IPS DF 4.7 (cell line): ENCODE measurements around the gene CUBN.
"Not testable (repeated sequence)": the region's sequence is repeated elsewhere in the genome, so short reads cannot be mapped to it uniquely, and the experiment has no call there.

ENCODE experiments used
- DNase-seq: peaks from one replicate; pipeline ENCODE4 v3.0.0-alpha.2; 2013; ENCODE audit warnings: low spot score; ENCODE audit errors: extremely low read depth

The CUBN gene

GRCh38 chr10:17013131-17013983 lies 116.3 kb downstream of the CUBN start:
- not testable (repeated sequence) for DNase-seq

GRCh38 chr10:17012731-17013130 lies 116.9 kb downstream of the CUBN start:
- DNase-seq, result not testable (repeated sequence)

- DNase-seq, result no peak
Observed at GRCh38 chr10:17010363-17011145, 119.1 kb downstream of the CUBN start.

GRCh38 chr10:17009212-17009700 lies 120.4 kb downstream of the CUBN start:
- DNase-seq, result no peak

- DNase-seq, result no peak
Observed at GRCh38 chr10:17007418-17007770, 122.2 kb downstream of the CUBN start.

GRCh38 chr10:17006631-17007417 lies 122.8 kb downstream of the CUBN start:
- DNase-seq, result no peak

- DNase-seq, result no peak
Observed at GRCh38 chr10:17005621-17006566, 123.7 kb downstream of the CUBN start.

GRCh38 chr10:17004801-17005380 lies 124.7 kb downstream of the CUBN start:
- no peak for DNase-seq

- no peak for DNase-seq
Observed at GRCh38 chr10:17003651-17004286, 125.8 kb downstream of the CUBN start.

- no peak for DNase-seq
Observed at GRCh38 chr10:17003151-17003550, 126.5 kb downstream of the CUBN start.

- DNase-seq, result no peak
Observed at GRCh38 chr10:17001961-17002749, 127.5 kb downstream of the CUBN start.

- no peak for DNase-seq
Observed at GRCh38 chr10:17001297-17001744, 128.3 kb downstream of the CUBN start.

GRCh38 chr10:16999665-17000451 lies 129.8 kb downstream of the CUBN start:
- no peak for DNase-seq

GRCh38 chr10:16996530-16996964 lies 133.1 kb downstream of the CUBN start:
- no peak for DNase-seq

- no peak for DNase-seq
Observed at GRCh38 chr10:16995867-16996529, 133.6 kb downstream of the CUBN start.

- no peak for DNase-seq
Observed at GRCh38 chr10:16993186-16993585, 136.4 kb downstream of the CUBN start.

GRCh38 chr10:16992611-16993119 lies 136.9 kb downstream of the CUBN start:
- DNase-seq, result no peak
